Right lobe of liver (tissue), 4 donors: ENCODE data around the gene FRMD4B.

Experiments used
- POLR2A ChIP-seq: fragments of 450-650 bp; IDR thresholded peaks from one replicate; pipeline ENCODE4 v1.6.1; 2017; ENCODE audit warnings: antibody characterized with exemption, mild to moderate bottlenecking
- TF ChIP-seq, protein P1 (sequence below), 4 donors: fragments of 200-600 bp in 3 of 4; fragments of 450-650 bp in 1 of 4; IDR thresholded peaks; one replicate each; pipeline versions ENCODE4 v1.5.1 to v1.8.0; 2016 to 2022; ENCODE audit warnings: antibody characterized with exemption in 4 of 4, mild to moderate bottlenecking in 2 of 4
- donor health status: DM: no; HTN: no; CAD: no.
- donor health status: DM: no; HTN: no; CAD: no.
- donor health status: DM: no; HTN: yes; CAD: no.

- no peak for TF ChIP-seq POLR2A
- TF ChIP-seq, protein P1, sequence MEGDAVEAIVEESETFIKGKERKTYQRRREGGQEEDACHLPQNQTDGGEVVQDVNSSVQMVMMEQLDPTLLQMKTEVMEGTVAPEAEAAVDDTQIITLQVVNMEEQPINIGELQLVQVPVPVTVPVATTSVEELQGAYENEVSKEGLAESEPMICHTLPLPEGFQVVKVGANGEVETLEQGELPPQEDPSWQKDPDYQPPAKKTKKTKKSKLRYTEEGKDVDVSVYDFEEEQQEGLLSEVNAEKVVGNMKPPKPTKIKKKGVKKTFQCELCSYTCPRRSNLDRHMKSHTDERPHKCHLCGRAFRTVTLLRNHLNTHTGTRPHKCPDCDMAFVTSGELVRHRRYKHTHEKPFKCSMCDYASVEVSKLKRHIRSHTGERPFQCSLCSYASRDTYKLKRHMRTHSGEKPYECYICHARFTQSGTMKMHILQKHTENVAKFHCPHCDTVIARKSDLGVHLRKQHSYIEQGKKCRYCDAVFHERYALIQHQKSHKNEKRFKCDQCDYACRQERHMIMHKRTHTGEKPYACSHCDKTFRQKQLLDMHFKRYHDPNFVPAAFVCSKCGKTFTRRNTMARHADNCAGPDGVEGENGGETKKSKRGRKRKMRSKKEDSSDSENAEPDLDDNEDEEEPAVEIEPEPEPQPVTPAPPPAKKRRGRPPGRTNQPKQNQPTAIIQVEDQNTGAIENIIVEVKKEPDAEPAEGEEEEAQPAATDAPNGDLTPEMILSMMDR (IDR thresholded peaks at IDR 0.05): no peak
Measured at GRCh38 chr3:69121950-69122349, 263.9 kb downstream of the FRMD4B start.
